ENCODE measurements around the gene ANO7. TPM values are rescaled to one million over a fixed set of nuclear protein-coding genes. Genes with fewer than 3 reads are reported as not detected.

The ANO7 gene
- total RNA-seq, 4 donors from 2014 or later: 0.10 to 0.62 (median 0.24) TPM

DNA sequence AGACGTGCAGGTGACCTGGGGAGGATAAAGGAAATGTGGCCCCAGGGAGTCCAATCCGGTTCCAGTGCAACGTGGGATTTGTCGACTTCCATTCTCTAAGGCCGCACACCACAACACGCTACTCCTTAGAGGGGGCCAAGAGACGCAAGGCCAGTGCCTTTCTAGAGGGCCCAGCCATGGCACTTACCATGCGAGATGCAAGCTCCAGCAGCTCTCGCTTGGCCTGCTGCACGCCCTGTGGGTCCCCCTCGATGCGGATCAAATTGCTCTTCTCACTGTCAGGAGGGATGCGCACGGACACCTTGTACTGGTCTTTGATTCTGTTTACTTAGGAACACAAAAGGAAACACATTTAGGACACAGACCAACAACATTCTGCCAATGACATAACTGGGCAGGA lies 61.2 kb downstream of the ANO7 start:
- Histone ChIP-seq H3K4me3 (no peak overlapping the region), H3K4me1 (peaks cover 11 to 13% of the 10 kb centered on the region in 2 donors), H3K36me3 (peaks cover 2 to 98% of the 10 kb centered on the region in 2 donors), H3K27ac (peak overlapping the region in 2 of 4 donors; percentile 30 to 48), H3K27me3 (no peaks in the 10 kb centered on the region), H3K9me3 (no peaks in the 10 kb centered on the region)
- intact Hi-C loops (cut with DNase I; ENCODE audit: low total_unique reads) (no loop called here), in situ Hi-C loops (cut with MboI; ENCODE audit: low sequenced_read_pairs in 4 of 4) (no loop called here)
- TF ChIP-seq, protein P1, sequence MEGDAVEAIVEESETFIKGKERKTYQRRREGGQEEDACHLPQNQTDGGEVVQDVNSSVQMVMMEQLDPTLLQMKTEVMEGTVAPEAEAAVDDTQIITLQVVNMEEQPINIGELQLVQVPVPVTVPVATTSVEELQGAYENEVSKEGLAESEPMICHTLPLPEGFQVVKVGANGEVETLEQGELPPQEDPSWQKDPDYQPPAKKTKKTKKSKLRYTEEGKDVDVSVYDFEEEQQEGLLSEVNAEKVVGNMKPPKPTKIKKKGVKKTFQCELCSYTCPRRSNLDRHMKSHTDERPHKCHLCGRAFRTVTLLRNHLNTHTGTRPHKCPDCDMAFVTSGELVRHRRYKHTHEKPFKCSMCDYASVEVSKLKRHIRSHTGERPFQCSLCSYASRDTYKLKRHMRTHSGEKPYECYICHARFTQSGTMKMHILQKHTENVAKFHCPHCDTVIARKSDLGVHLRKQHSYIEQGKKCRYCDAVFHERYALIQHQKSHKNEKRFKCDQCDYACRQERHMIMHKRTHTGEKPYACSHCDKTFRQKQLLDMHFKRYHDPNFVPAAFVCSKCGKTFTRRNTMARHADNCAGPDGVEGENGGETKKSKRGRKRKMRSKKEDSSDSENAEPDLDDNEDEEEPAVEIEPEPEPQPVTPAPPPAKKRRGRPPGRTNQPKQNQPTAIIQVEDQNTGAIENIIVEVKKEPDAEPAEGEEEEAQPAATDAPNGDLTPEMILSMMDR (IDR thresholded peaks at IDR 0.05 in 4 of 5, conservative IDR thresholded peaks at IDR 0.05 in 1 of 5): no peak
- TF ChIP-seq POLR2A (IDR thresholded peaks at IDR 0.05): no peak
- DNase-seq (no peak), ATAC-seq (no peak)

DNA sequence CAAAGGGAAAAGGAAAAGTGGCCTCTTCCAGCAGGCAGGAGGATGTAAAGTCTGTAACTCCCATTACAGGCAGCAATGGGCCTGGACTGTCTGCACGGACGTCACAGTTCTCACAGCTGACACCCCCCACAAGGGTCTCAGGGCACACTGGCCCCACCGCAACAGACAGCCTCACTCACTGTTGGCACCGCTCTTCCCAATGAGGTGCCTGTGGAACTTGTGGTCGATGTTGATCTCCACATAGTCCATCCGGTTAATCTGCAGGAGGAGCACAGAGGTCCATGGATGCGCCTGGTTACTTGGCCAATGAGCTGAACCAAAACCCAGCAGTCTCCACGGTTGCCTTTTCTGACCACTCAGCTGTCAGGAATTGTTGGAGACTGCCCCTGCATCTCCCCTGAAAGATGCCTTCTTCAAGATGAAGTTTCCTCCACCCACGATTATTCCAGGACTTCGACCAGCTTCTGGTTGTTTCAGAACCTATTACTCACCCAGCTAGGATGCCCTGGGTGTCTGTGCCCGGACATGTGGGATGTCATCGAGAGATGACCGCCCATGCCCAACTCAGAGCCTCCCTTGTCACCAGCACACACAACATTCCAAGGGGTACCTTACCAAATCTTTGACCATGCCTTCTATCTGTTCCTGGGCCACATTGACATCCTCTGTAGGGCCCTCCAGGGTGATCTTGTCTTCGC lies 64.5 kb downstream of the ANO7 start:
- peaks cover 11 to 13% of the 10 kb centered on the region in 2 donors for H3K4me1 ChIP-seq
- no peaks in the 10 kb centered on the region for H3K9me3 ChIP-seq
- no peak for ATAC-seq
- in situ Hi-C loops (cut with MboI; ENCODE audit: low sequenced_read_pairs in 4 of 4) (no loop called here), intact Hi-C loops (cut with DNase I; ENCODE audit: low total_unique reads) (no loop called here)
- peaks cover 2 to 91% of the 10 kb centered on the region in 2 donors for H3K36me3 ChIP-seq
- TF ChIP-seq, protein P1 (IDR thresholded peaks at IDR 0.05 in 4 of 5, conservative IDR thresholded peaks at IDR 0.05 in 1 of 5): no peak
- no peak for TF ChIP-seq POLR2A (IDR thresholded peaks at IDR 0.05)
- H3K4me3 ChIP-seq: no peak overlapping the region
- no peak overlapping the region for H3K27ac ChIP-seq
- H3K27me3 ChIP-seq: no peaks in the 10 kb centered on the region
- DNase-seq: no peak

DNA sequence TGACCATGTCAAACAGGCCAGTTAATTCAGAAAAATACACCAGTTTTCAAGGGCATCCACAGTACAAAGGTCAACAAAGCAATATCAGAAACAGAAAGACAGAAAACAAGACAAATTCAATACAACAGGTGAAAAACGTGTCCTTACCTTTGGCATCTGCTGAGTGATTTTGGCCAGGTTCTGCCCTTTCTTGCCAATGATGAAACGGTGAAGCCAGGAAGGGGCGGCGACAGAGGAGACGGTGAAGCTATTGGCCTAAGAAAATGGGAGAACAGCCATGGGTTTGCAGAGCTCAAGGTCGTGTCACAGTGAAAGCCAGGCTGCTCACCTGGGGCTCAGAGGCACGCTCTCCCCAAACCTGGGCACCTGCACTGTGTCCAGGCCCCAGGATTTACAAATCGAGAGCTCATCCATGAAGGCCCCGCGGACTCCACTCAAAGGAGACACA lies 66.5 kb downstream of the ANO7 start:
- intact Hi-C loops (cut with DNase I; ENCODE audit: low total_unique reads): no loop called here
- TF ChIP-seq, protein P1 (IDR thresholded peaks at IDR 0.05 in 4 of 5, conservative IDR thresholded peaks at IDR 0.05 in 1 of 5): no peak
- TF ChIP-seq POLR2A (IDR thresholded peaks at IDR 0.05): no peak
- H3K27me3 ChIP-seq: no peaks in the 10 kb centered on the region
- H3K4me1 ChIP-seq: no peaks in the 10 kb centered on the region
- H3K36me3 ChIP-seq: peaks cover 2 to 89% of the 10 kb centered on the region in 2 donors
- in situ Hi-C loops (cut with MboI; ENCODE audit: low sequenced_read_pairs in 4 of 4): no loop called here
- no peaks in the 10 kb centered on the region for H3K9me3 ChIP-seq
- ATAC-seq (no peak), DNase-seq (no peak)
- no peak overlapping the region for H3K27ac ChIP-seq
- no peak overlapping the region for H3K4me3 ChIP-seq

DNA sequence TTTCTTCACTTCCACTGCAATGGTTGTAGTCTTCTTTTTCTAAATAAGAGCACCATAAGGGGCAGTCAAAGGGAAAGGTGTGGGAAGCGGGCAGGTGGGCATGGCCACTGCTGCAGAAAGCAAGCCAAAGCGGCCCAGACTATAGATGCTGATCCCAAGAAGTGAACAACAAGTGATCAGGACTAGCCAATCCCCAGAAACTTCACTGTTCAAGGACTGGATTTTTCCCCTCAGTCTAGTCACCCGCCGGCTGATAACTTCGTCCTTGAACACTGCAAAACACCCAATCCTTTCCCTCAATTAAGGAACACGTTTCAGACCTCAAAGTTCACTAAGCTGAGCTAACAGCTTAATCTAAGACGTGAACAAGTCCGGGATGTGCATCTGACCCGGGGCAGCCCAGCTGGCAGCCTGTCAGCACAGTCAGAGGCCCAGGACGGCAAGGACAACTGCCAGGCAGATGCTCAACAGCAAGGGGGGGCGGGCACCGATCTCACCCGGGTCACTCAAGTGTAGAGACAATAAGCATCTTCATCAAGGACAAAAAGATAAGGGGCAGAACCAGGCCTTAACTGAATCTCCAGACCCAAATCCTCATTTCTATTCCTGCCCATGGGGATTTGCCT lies 67.2 kb downstream of the ANO7 start:
- Histone ChIP-seq H3K9me3 (no peaks in the 10 kb centered on the region), H3K4me1 (no peaks in the 10 kb centered on the region), H3K36me3 (peaks cover 2 to 89% of the 10 kb centered on the region in 2 donors), H3K4me3 (no peak overlapping the region), H3K27me3 (no peaks in the 10 kb centered on the region), H3K27ac (no peak overlapping the region)
- TF ChIP-seq, protein P1 (IDR thresholded peaks at IDR 0.05 in 4 of 5, conservative IDR thresholded peaks at IDR 0.05 in 1 of 5): no peak
- in situ Hi-C loops (cut with MboI; ENCODE audit: low sequenced_read_pairs in 4 of 4) (no loop called here), intact Hi-C loops (cut with DNase I; ENCODE audit: low total_unique reads) (no loop called here)
- ATAC-seq (no peak), DNase-seq (no peak)

Data from gastrocnemius medialis (tissue), 4 donors.